ENCODE data around the gene FIBCD1.

- TF ChIP-seq CTCF (IDR thresholded peaks at IDR 0.05) (no peak), POLR2AphosphoS5 (IDR thresholded peaks at IDR 0.05) (no peak), EP300 (IDR thresholded peaks at IDR 0.05) (no peak)
Observed at GRCh38 chr9:130919559-130920145, 19.4 kb downstream of the FIBCD1 start.

Data from suprapubic skin (tissue), 4 donors.